HEK293T (cell line): ENCODE measurements around the gene TMEM98.

Experiments used
- CTCF ChIA-PET: fragments of 350-600 bp; formaldehyde crosslinking; extraction: SDS; loops from one replicate; lab custom pipeline; 2021; ENCODE audit warnings: antibody characterized with exemption, inconsistent platforms; lab: Yijun Ruan, JAX
- POLR2A ChIA-PET: fragments of 350-600 bp; formaldehyde crosslinking; extraction: SDS; loops from one replicate; lab custom pipeline; 2020; ENCODE audit warnings: antibody characterized with exemption, inconsistent platforms; lab: Yijun Ruan, JAX
- DNase-seq: peaks from one replicate; pipeline ENCODE4 v3.0.0; 2012; ENCODE audit warnings: mixed read lengths; ENCODE audit errors: extremely low spot score
- ARNT ChIP-seq: fragments of 450-650 bp; IDR thresholded peaks from 2 replicates; pipeline ENCODE4 v1.6.1; 2017; ENCODE audit warnings: mild to moderate bottlenecking
- BHLHE40 ChIP-seq: fragments of 450-650 bp; IDR thresholded peaks from 2 replicates; pipeline ENCODE4 v1.6.1; 2016; ENCODE audit warnings: mild to moderate bottlenecking, moderate library complexity, borderline replicate concordance
- CTBP1 ChIP-seq: fragments of 450-650 bp; IDR thresholded peaks from 2 replicates; pipeline ENCODE4 v1.6.1; 2016; ENCODE audit warnings: borderline replicate concordance
- ELF4 ChIP-seq: fragments of 450-650 bp; IDR thresholded peaks from 2 replicates; pipeline ENCODE4 v1.6.1; 2017; ENCODE audit warnings: antibody characterized with exemption
- FOXA1 ChIP-seq: fragments of 450-650 bp; IDR thresholded peaks from 2 replicates; pipeline ENCODE4 v1.6.1; 2016; ENCODE audit warnings: mild to moderate bottlenecking
- FOXK2 ChIP-seq: fragments of 450-650 bp; IDR thresholded peaks from 2 replicates; pipeline ENCODE4 v1.6.1; 2016; ENCODE audit warnings: mild to moderate bottlenecking
- FOXM1 ChIP-seq: fragments of 450-650 bp; IDR thresholded peaks from 2 replicates; pipeline ENCODE4 v1.6.1; 2017; ENCODE audit warnings: mild to moderate bottlenecking, borderline replicate concordance
- HDGF ChIP-seq: fragments of 450-650 bp; IDR thresholded peaks from 2 replicates; pipeline ENCODE4 v1.6.1; 2017; ENCODE audit warnings: antibody characterized with exemption, borderline replicate concordance
- L3MBTL2 ChIP-seq: fragments of 450-650 bp; conservative IDR thresholded peaks from 2 replicates; pipeline ENCODE4 v1.6.1; 2016; ENCODE audit warnings: mild to moderate bottlenecking
- LEF1 ChIP-seq: fragments of 450-650 bp; IDR thresholded peaks from 2 replicates; pipeline ENCODE4 v1.6.1; 2017; ENCODE audit warnings: mild to moderate bottlenecking, borderline replicate concordance
- NFRKB ChIP-seq: fragments of 450-650 bp; IDR thresholded peaks from 2 replicates; pipeline ENCODE4 v1.6.1; 2016; ENCODE audit warnings: mild to moderate bottlenecking, moderate library complexity
- SP1 ChIP-seq: fragments of 450-650 bp; IDR thresholded peaks from 2 replicates; pipeline ENCODE4 v1.6.1; 2017
- SUZ12 ChIP-seq: fragments of 450-650 bp; IDR thresholded peaks from 2 replicates; pipeline ENCODE4 v1.6.1; 2016; ENCODE audit warnings: mild to moderate bottlenecking
- TARDBP ChIP-seq: fragments of 450-650 bp; IDR thresholded peaks from 2 replicates; pipeline ENCODE4 v1.6.1; 2016
- ZNF384 ChIP-seq: fragments of 450-650 bp; IDR thresholded peaks from 2 replicates; pipeline ENCODE4 v1.6.1; 2016
- TF ChIP-seq, protein P1 (sequence below): fragments of 450-650 bp; IDR thresholded peaks from 2 replicates; pipeline ENCODE4 v1.6.1; 2016

The TMEM98 gene

DNA sequence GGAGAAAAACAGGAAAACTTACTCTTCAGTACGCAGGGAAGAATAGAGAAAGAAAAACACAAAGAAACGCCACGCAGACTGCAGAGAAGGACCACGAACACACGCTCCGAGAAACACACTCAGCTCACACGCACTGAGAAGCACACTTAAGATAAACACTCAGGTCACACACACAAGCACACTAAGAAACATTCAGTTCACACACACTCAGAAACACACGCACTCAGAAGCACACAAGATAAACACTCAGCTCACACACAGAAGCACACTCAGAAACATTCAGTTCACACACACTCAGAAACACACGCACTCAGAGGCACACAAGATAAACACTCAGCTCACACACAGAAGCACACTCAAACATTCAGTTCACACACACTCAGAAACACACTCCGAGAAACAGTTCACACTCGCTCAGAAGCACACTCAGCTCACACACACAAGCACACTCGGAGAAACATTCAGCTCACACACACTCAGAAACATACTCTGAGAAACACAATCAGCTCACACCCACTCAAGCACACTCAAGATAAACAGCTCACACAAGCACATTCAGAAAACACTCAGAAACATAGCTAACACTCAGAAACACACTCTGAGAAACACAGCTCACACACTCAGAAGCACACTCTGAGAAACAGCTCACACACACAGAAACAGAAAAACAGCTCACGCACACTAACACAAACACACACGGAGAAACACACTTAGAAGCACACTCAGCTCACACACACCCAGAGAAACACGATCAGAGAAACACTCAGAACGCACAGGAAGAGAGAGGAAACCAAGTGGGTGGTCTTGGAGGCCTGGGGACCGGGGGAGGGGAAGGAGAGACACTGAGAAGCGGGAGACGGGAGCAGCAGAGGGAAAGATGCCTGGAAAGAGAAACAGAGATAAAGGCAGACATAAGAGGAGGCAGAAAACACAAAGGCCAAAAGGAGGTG lies 908 bp downstream of the TMEM98 start:
- ChIA-PET POLR2A (interaction anchor here (0.8 to 2.4 kb wide), 7 partner anchors 9 to 52 kb away, joined by 3 to 12 read pairs (median 4); partner anchors contain the start of gene MYO1D), CTCF (interaction anchor here (0.7 to 1.1 kb wide), 3 partner anchors 16 to 485 kb away, joined by 3 to 4 read pairs (median 4); partner anchors contain the start of gene MYO1D)
- no peak for DNase-seq
- TF ChIP-seq TARDBP (no peak), FOXA1 (no peak), ELF4 (no peak), ARNT (no peak), SP1 (no peak), L3MBTL2 (no peak), CTBP1 (no peak)
- TF ChIP-seq, protein P1, sequence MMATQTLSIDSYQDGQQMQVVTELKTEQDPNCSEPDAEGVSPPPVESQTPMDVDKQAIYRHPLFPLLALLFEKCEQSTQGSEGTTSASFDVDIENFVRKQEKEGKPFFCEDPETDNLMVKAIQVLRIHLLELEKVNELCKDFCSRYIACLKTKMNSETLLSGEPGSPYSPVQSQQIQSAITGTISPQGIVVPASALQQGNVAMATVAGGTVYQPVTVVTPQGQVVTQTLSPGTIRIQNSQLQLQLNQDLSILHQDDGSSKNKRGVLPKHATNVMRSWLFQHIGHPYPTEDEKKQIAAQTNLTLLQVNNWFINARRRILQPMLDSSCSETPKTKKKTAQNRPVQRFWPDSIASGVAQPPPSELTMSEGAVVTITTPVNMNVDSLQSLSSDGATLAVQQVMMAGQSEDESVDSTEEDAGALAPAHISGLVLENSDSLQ: no peak

DNA sequence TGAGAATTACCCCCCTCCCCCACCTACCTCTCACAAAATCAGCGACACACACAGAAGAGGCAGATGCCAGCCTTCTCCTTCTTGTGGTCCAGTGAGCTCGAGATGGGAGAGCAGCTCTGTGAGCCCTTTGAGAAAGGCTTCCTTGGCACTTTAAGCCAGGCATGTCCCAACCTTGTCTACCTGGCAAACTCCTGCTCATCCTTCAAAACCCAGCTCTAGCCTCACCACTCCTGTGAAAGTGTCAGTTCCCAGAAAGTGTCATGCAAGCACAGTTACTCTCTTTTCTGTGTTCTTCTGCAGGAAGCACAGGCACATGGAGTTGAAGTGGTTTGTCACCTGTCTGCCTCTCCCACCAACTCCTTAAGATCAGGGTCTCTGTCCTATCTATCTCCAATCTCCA lies 1.6 kb downstream of the TMEM98 start:
- CTCF ChIA-PET: interaction anchor here (0.9 to 1.1 kb wide), 2 partner anchors 17 to 53 kb away, joined by 4 read pairs; partner anchors contain the start of gene MYO1D
- POLR2A ChIA-PET: interaction anchor here (0.5 to 2.4 kb wide), 5 partner anchors 9 to 91 kb away, joined by 3 to 12 read pairs (median 4); no protein-coding TSS in a partner anchor

DNA sequence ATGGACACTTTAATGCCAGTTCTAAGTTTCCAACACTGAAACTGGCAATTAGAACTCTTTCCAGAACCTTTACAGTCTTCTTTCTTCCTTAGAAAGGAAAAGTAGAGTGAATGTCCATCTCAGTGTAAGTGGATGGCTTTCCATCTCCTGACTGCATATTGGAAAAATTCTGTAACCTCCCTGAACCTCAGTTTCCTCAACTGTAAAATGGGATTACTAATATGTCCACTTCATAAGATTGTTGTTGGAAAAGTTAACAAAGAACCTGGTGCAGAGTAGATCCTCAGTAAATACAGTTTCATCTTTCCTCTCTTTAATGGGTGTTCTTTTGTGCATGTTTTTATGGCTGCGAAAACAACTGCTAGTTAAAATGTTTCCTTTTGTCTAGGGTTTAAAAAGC lies 2.6 kb downstream of the TMEM98 start:
- no peak for TF ChIP-seq L3MBTL2
- TF ChIP-seq, protein P1: no peak
- no peak for TF ChIP-seq ZNF384
- TF ChIP-seq FOXM1: no peak
- CTCF ChIA-PET: no interaction called here
- DNase-seq: no peak
- POLR2A ChIA-PET: no interaction called here

More for the DNA sequence above, 1.6 kb downstream of the TMEM98 start:
- TF ChIP-seq LEF1 (no peak), NFRKB (no peak), CTBP1 (no peak), BHLHE40 (no peak), FOXK2 (no peak), ARNT (no peak)
- no peak for DNase-seq

- POLR2A ChIA-PET: no interaction called here
- DNase-seq: no peak
- CTCF ChIA-PET: no interaction called here
- TF ChIP-seq ZNF384 (no peak), ARNT (no peak), FOXK2 (no peak), SUZ12 (no peak), FOXM1 (no peak), ELF4 (no peak), LEF1 (no peak), L3MBTL2 (no peak), SP1 (no peak), FOXA1 (no peak)
- TF ChIP-seq, protein P1: no peak
Observed at GRCh38 chr17:32931686-32932085, 3.7 kb downstream of the TMEM98 start.

DNA sequence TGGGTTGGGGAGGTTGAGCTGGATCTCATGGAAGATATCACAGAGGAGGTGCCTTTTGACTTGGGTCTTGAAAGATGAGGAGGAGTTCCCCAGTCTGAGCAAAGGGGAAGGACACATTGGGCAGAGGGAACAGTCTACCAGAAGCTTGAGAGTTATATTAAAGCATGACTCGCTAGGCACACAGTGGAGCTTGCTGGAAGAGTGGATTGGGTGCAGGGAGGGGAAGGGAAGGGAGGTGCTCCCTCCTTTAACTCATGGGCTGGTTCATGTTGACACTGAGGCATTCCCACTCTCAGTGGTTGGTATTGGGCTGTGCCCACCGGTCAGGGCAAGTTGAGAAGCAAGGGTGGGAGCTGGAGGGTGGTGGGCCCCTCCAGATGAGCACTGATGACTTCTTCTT lies 5.9 kb downstream of the TMEM98 start:
- POLR2A ChIA-PET: no interaction called here
- CTCF ChIA-PET: no interaction called here
- TF ChIP-seq CTBP1 (no peak), SP1 (no peak), ELF4 (no peak), FOXA1 (no peak), BHLHE40 (no peak), FOXK2 (no peak), LEF1 (no peak), HDGF (no peak), NFRKB (no peak), SUZ12 (no peak), TARDBP (no peak), L3MBTL2 (no peak), ARNT (no peak), ZNF384 (no peak), FOXM1 (no peak)
- TF ChIP-seq, protein P1: no peak
- DNase-seq: no peak

GRCh38 chr17:32935726-32936125 lies 7.8 kb downstream of the TMEM98 start:
- no peak for TF ChIP-seq FOXA1
- TF ChIP-seq HDGF: no peak
- no peak for TF ChIP-seq CTBP1
- TF ChIP-seq L3MBTL2: no peak
- no peak for TF ChIP-seq ARNT
- TF ChIP-seq SP1: no peak
- TF ChIP-seq SUZ12: no peak
- no peak for TF ChIP-seq FOXK2
- TF ChIP-seq NFRKB: no peak
- no peak for TF ChIP-seq TARDBP
- TF ChIP-seq ZNF384: no peak
- no peak for TF ChIP-seq FOXM1
- TF ChIP-seq LEF1: no peak
- TF ChIP-seq, protein P1: no peak
- TF ChIP-seq ELF4: no peak
- TF ChIP-seq BHLHE40: no peak
- no peak for DNase-seq
- ChIA-PET CTCF (interaction anchor here (0.9 to 2.4 kb wide), 5 partner anchors 20 to 157 kb away, joined by 3 to 11 read pairs (median 5); partner anchors contain the start of gene MYO1D), POLR2A (no interaction called here)
